Epidermal melanocyte (primary cell): Measurements from ENCODE around the gene TMEM266.
"Not testable (repeated sequence)": the region's sequence is repeated elsewhere in the genome, so short reads cannot be mapped to it uniquely, and the experiment has no call there.

Experiments used
- DNase-seq: peaks from one replicate; pipeline ENCODE4 v3.0.0; 2011; ENCODE audit warnings: low spot score; ENCODE audit not compliant: insufficient read length

Gene TMEM266

GRCh38 chr15:76059320-76060117, at the start of gene TMEM266:
TSS of gene TMEM266 (plus strand) at chr15:76059985. CDS start at chr15:76134264, 74,279 bp downstream.
- no peak for DNase-seq

- DNase-seq = no peak
These were observed 49.2 kb upstream of the TMEM266 start for GRCh38 chr15:76010613-76011012.

GRCh38 chr15:76011627-76012551, 47.9 kb upstream of the TMEM266 start, which contains the start of gene NRG4:
TSS of gene NRG4 (minus strand) at chr15:76012424. CDS start at chr15:76011230, 1,194 bp downstream.
- no peak for DNase-seq

GRCh38 chr15:76013470-76013869, 46.3 kb upstream of the TMEM266 start:
- not testable (repeated sequence) for DNase-seq

GRCh38 chr15:76024021-76024768, 35.6 kb upstream of the TMEM266 start:
- no peak for DNase-seq

GRCh38 chr15:76032046-76032445, 27.7 kb upstream of the TMEM266 start:
- no peak for DNase-seq

GRCh38 chr15:76033438-76033837, 26.3 kb upstream of the TMEM266 start:
- DNase-seq = no peak

- no peak for DNase-seq
These were observed 25.7 kb upstream of the TMEM266 start for GRCh38 chr15:76034111-76034510.

- no peak for DNase-seq
These were observed 24.2 kb upstream of the TMEM266 start for GRCh38 chr15:76035593-76035992.

- DNase-seq = no peak
These were observed 21.3 kb upstream of the TMEM266 start for GRCh38 chr15:76038512-76038911.

GRCh38 chr15:76054201-76054600, 5.6 kb upstream of the TMEM266 start:
- not testable (repeated sequence) for DNase-seq

- DNase-seq = no peak
These were observed 2.9 kb upstream of the TMEM266 start for GRCh38 chr15:76056931-76057330.

- DNase-seq = peak; percentile 69
These were observed 2.3 kb upstream of the TMEM266 start for GRCh38 chr15:76057332-76058000.

GRCh38 chr15:76058714-76059319, 968 bp upstream of the TMEM266 start:
- DNase-seq = no peak

GRCh38 chr15:76060118-76060989, 569 bp downstream of the TMEM266 start:
- no peak for DNase-seq

GRCh38 chr15:76061700-76062099, 1.9 kb downstream of the TMEM266 start:
- DNase-seq = no peak

GRCh38 chr15:76062286-76062685, 2.5 kb downstream of the TMEM266 start:
- DNase-seq = no peak

- DNase-seq = no peak
These were observed 4.6 kb downstream of the TMEM266 start for GRCh38 chr15:76064375-76064774.

GRCh38 chr15:76065245-76065644, 5.5 kb downstream of the TMEM266 start:
- DNase-seq = no peak
